PFSK-1 (cell line): ENCODE data around the gene CEP170B.

ENCODE experiments used
- POLR2AphosphoS5 ChIP-seq: IDR thresholded peaks from 2 replicates; pipeline ENCODE4 v1.6.1; 2012; ENCODE audit warnings: low read depth, mild to moderate bottlenecking, control low read depth, low read length, moderate library complexity
- REST ChIP-seq, 2 experiments: IDR thresholded peaks; 2 replicates each; pipeline versions ENCODE4 v1.6.1 to v1.8.0; 2011 to 2012; ENCODE audit warnings: low read depth in 2 of 2, low read length in 2 of 2, control low read depth in 1 of 2, inconsistent platforms in 1 of 2, mild to moderate bottlenecking in 1 of 2, moderate library complexity in 1 of 2; ENCODE audit not compliant: insufficient read depth in 1 of 2
- SIN3A ChIP-seq: IDR thresholded peaks from 2 replicates; pipeline ENCODE4 v1.6.1; 2012; ENCODE audit warnings: mild to moderate bottlenecking, low read length, moderate library complexity, borderline replicate concordance; ENCODE audit not compliant: insufficient read depth
- TAF1 ChIP-seq: IDR thresholded peaks from 2 replicates; pipeline ENCODE4 v1.6.1; 2012; ENCODE audit warnings: low read length, control low read depth, borderline replicate concordance; ENCODE audit not compliant: insufficient read depth

- TF ChIP-seq REST (IDR thresholded peaks at IDR 0.05; ENCODE audit: insufficient read depth in 1 of 2, low read depth in 2 of 2, low read length in 2 of 2): no peak
- no peak for TF ChIP-seq TAF1
- no peak for TF ChIP-seq SIN3A
- no peak for TF ChIP-seq POLR2AphosphoS5
Measured at GRCh38 chr14:104845834-104846441, 19.1 kb upstream of the CEP170B start.
